Endometrial microvascular endothelial cells (primary cell): ENCODE measurements around the gene TRIM45. TPM values are rescaled to one million over a fixed set of nuclear protein-coding genes. Genes with fewer than 3 reads are reported as not detected.

ENCODE experiments used
- in situ Hi-C: cut with HindIII; loops from 2 replicates; pipeline ENCODE4 v1.10.0; 2017; ENCODE audit warnings: low sequenced_read_pairs, low pct_unique_long_range_greater_than_20kb; ENCODE audit errors: inconsistent ontology term
- total RNA-seq: library from RNA; depleted of rRNA; stranded (reverse); fragments of >200 nt; gene quantifications from one replicate; pipeline ENCODE4 v1.2.3, GENCODE V29; 2015; ENCODE audit errors: inconsistent ontology term

Gene TRIM45
- total RNA-seq, 1 donor from 2014 or later: 0.93 TPM

DNA sequence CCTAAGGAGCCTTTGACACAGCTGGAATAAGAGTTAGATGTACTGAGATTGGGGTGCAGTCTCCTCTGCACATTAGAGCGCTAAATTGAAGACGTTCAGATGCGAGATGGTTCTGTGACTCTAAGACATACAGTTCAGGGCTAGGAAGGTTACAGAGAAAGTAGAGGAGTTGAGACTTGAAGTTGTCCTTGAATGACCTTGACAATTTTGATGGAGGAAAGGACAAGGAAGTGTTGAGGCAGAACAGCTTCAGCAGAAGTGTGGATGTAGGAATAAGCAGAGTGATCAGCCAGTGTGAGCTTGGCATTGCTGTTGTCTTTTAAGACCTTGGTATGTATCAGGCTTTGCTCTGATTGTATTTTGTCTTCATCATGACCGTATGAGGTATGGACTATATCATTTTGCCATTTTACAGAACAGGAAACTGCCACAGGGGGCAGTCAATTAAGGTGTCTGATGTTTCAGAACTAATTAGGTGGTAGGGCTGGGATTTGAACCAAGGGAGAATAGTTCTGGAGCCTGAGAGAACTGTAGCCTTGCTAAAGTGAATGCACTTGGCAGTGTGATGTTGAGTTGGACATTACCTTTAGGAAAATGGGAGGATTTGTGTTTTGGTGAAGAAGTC, 52.2 kb downstream of the TRIM45 start:
- in situ Hi-C loops: loop anchor here (25.0 kb wide), 2 partner anchors 182 to 332 kb away; no protein-coding TSS in a partner anchor

- in situ Hi-C loops: loop anchor here (25.0 kb wide), 2 partner anchors 181 to 331 kb away; no protein-coding TSS in a partner anchor
These were observed 53.0 kb downstream of the TRIM45 start for GRCh38 chr1:117068580-117068979.

- in situ Hi-C loops: loop anchor here (25.0 kb wide), 2 partner anchors 180 to 330 kb away; no protein-coding TSS in a partner anchor
These were observed 53.8 kb downstream of the TRIM45 start for GRCh38 chr1:117067533-117068370.

DNA sequence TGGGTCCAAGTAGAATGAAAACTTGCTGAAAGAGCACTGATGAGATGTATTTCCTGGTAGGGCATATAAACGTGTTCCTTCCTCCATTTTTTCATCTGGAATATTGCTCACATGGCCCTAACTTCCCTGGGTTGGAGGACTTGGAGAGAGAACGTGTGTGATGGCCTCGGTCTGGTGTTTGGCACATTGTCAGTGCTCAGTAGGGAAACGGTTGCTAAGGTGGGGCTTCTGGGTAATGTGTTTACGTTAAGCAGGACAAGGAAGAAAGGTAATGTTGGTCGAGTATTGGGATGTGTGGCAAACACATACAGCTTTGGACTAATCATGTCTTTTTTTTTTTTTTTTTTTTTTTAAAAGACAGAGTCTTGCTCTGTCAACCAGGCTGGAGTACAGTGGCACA, 55.2 kb downstream of the TRIM45 start:
- in situ Hi-C loops: loop anchor here (25.0 kb wide), 2 partner anchors 179 to 329 kb away; no protein-coding TSS in a partner anchor

GRCh38 chr1:117061986-117062415, 59.5 kb downstream of the TRIM45 start:
- in situ Hi-C loops: loop anchor here (25.0 kb wide), 2 partner anchors 175 to 325 kb away; no protein-coding TSS in a partner anchor

Other genes starting within 250 kb of the TRIM45 start
- 7.2 TPM for gene PTGFRN, start 211.8 kb downstream of the TRIM45 start, total RNA-seq
- not detected for gene CD101, start 120.0 kb downstream of the TRIM45 start, total RNA-seq
- 26.9 TPM for gene TTF2, start 61.4 kb downstream of the TRIM45 start, total RNA-seq
- not detected for gene VTCN1, start 89.2 kb upstream of the TRIM45 start, total RNA-seq
- 24.2 TPM for gene MAN1A2, start 245.7 kb upstream of the TRIM45 start, total RNA-seq